NCI-H82 treated with DMSO at 0.1 percent for 48 hours (cell line): Measurements from ENCODE around the gene ITM2C.

Experiments used
- DNase-seq: peaks from one replicate; lab custom pipeline; 2025; ENCODE audit not compliant: unreplicated experiment; lab: John Stamatoyannopoulos, UW

The ITM2C gene

GRCh38 chr2:230872968-230873660 is 8.4 kb downstream of the ITM2C start:
- no peak for DNase-seq

GRCh38 chr2:230873661-230874401 is 9.1 kb downstream of the ITM2C start:
- no peak for DNase-seq

DNA sequence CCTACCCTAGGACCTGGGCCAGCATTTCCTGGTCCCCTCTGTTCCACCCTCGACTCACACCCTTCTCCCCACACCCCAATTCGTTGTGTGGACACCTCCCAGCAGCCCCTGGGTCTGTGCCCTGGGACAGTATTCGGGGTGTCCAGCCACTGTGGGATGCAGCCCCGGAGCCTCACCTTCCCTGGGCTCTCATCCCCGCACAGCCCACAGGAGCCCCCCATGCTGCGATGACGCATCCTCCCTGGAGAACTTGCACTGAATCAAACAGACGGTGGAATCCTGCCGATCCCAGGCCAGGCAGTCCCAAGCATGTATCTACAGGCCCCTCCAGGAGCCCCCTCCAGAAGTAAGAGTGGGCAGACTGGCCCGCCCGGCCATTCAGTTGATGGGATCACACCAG is 9.7 kb downstream of the ITM2C start:
- no peak for DNase-seq

DNA sequence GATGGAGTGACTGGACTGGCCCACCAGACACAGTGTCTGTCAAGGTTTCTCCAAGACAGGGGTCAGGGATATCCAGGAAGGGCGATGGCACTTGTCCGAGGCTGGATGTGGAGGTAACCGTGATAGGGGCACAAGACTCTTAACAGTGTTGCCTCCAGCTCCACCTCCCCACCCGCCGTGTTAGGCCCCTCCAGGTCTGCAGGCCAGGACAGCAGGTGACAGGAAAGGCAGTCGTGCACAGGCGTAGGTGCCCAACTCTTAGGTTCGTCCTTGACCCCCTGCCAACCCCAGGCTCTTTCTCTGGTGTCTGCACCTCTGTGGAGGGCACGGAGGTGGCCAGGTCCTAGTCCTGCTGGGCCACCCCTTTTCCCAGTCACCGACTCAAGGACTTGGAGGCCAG is 10.1 kb downstream of the ITM2C start:
- no peak for DNase-seq

GRCh38 chr2:230875347-230876315 is 10.9 kb downstream of the ITM2C start:
- DNase-seq: no peak

DNA sequence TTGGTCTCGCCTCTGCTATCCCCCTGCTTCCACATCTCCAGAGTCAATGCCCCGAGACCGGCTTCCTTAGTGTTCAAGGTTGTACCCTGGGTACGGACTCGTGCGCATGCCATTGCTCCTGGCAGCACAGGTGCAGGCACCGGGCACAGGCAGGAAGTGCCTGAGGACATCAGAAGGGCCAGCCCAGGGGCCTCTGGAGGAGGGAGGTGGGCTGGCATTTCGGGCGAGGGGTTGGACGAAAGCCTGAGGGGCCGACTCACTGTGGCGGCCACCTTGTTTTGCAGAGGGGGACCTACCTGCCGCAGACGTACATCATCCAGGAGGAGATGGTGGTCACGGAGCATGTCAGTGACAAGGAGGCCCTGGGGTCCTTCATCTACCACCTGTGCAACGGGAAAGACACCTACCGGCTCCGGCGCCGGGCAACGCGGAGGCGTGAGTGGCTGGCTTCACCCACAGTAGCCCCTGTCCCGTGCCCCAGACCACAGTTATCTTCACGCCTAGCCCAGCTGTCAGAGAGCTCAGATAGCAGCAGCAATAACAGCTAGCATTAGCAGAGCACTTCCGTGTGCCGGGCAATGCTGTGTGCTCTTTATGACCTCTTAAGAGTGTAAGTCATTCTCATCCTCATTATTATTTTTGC is 12.5 kb downstream of the ITM2C start:
- DNase-seq: no peak

- no peak for DNase-seq
Observed at GRCh38 chr2:230877759-230878598, 13.2 kb downstream of the ITM2C start.

- no peak for DNase-seq
Observed at GRCh38 chr2:230878599-230879188, 14.0 kb downstream of the ITM2C start.

DNA sequence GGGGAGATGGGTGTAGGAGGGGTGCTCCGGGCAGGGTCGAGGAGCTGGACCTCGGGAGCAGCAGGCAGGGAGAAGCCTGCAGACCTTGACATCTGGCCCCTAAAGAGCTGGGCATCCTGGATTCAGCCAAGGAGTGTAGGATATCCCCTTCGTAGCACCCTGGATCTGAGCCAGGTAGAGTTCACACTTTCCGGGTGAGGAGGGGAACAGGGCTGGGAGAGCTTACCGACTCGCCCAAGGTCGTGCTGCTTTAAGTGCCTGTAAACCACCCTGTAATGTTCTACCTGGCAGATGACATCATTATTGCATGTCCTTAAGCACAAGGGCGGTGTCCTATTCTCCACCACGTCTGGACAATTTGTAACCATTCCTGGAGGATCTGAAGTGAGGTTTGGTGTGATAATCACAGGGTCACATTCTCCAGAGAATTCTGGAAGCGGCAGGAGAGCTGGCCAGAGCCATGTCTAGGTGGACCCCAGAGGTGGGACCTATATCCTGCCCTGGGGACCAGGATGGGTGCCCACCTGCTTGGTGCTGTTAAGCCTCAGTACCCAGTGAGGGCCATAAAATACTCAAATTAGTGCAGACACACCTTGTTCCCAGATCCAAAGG is 14.6 kb downstream of the ITM2C start:
- DNase-seq: no peak

DNA sequence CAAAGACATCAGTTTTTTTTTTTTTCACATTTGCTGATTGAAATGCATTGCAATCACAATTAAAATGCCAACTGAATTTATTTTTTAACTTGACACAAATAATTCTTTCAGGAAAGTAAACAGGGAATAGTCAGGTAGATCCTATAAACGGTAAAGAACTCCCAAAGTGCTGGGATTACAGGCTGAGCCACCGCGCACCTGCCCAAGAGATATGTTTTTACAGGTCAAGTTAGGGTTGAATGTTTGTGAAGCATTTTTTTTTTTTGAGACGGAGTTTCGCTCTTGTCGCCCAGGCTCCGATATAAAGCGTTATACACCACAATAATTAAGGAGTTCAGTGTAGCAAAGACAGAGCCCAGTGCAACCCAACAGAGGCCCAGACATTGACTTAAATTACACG is 15.1 kb downstream of the ITM2C start:
- DNase-seq: no peak

GRCh38 chr2:230881840-230882239 is 17.1 kb downstream of the ITM2C start:
- no peak for DNase-seq

DNA sequence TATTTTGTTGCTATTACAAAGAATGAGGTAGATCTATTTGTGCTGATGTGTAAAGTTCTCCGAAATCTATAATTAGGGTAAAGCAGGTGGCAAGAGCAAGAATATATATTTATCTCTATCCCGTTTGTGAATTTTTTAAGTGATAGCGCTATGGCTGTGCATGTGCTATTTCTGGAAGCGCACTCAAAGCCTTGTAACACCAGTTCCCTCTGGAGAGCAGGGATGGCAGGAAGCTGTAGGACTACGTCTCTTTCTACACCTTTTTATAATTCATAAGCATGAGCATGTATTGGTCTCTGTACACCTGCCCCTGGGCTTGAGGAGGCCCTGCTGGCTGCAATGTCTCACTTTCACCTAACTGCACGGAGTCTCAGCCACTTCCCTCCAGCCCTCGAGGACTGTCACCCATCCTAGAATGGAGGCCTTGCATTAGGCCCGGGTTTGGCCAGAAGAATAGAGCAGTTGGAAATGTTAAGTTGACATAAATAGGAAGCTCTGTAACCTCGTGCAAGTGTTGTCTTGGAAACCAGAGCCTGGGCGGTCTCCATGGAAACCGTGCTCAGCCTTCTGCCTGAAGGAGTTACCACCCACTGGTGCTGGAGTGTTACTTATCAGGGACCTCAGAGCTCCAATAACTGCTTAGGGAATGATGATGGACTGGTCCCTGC is 20.9 kb downstream of the ITM2C start:
- no peak for DNase-seq

DNA sequence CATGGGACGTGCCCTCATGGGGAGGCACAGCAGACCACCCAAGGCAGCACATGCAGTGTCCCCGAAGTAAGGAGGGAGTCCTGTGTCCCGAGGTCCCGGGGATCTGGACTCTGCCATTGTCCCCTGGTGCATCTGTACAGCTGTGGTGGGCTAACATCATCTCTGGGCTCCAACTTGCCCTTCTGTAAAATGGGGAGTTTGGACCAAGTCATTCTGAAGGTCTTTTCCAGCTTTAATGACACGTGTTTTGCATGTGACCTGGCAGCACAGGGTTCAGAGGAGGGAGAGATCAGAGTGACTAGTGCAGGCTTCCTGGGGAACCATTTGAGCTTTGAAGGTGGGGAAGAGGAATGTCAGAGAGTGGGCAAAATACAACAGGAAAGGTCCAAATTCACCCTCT is 21.5 kb downstream of the ITM2C start:
- no peak for DNase-seq

GRCh38 chr2:230886671-230887071 is 21.9 kb downstream of the ITM2C start:
- DNase-seq: no peak

- DNase-seq: no peak
Observed at GRCh38 chr2:230887342-230887741, 22.6 kb downstream of the ITM2C start.

DNA sequence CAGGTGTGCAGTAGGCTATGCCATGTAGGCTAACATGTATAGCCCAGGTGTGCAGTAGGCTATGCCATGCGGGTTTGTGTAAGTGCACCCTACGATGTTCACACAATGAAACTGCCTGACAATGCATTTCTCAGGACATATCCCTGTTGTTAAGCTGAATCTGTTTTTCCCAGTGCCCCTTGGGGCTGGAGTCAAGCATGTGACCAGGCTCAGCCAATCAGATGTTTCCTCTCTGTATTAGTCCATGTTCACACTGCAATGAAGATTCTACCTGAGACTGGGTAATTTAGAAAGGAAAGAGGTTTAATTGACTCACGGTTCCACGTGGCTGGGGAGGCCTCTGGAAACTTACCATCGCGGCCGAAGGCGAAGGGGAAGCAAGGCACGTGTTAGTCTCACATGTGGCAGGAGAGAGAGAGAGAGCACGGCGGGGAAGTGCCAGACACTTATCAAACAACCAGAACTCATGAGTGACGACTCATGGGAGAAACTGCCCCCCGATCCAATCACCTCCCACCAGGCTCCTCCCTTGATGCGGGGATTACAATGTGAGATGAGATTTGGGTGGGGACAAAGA is 24.2 kb downstream of the ITM2C start:
- no peak for DNase-seq

GRCh38 chr2:230889911-230890601 is 25.3 kb downstream of the ITM2C start:
- DNase-seq: no peak

DNA sequence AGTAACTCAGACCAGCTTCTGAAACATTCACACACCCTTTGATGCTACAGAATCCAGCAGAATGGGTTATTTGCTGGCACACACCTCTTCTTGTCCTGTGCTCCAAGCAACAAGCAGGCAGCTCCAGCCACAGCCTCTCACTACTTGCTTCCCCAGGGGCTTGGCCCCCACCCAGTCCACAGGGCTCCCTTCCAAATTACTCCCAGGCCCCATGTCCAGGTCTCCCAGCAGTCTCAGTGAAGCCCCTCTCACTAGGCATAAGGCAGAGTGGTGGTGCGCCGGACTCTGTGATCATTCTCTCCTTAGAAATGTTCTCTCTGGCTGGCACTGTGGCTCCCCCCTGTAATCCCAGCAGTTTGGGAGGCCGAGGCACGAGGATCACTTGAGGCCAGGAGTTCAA is 25.9 kb downstream of the ITM2C start:
- DNase-seq: no peak
